Transverse colon (tissue), 4 donors: Measurements from ENCODE around the gene LPIN1. TPM values are rescaled to one million over a fixed set of nuclear protein-coding genes. Genes with fewer than 3 reads are reported as not detected.

Source experiments
- DNase-seq: peaks from one replicate; pipeline ENCODE4 v3.0.0-alpha.2; 2019
- H3K27ac ChIP-seq, 4 donors: fragments of 200-600 bp; sonication (generic); 2 replicates each; pipeline ENCODE4 v1.5.1; 2016 to 2018; ENCODE audit warnings: inconsistent platforms in 4 of 4
- H3K27me3 ChIP-seq: fragments of 200-600 bp; sonication (generic); 2 replicates; pipeline ENCODE4 v1.5.1; 2017; ENCODE audit warnings: inconsistent platforms
- H3K36me3 ChIP-seq, 4 donors: fragments of 200-600 bp; sonication (generic); 2 replicates each; pipeline ENCODE4 v1.5.1; 2017 to 2019; ENCODE audit warnings: inconsistent platforms in 4 of 4
- H3K4me1 ChIP-seq, 4 donors: fragments of 200-600 bp; sonication (generic); 2 replicates each; pipeline ENCODE4 v1.5.1; 2017 to 2020; ENCODE audit warnings: inconsistent platforms in 4 of 4
- H3K4me3 ChIP-seq, 4 donors: fragments of 200-600 bp; sonication (generic); 1 replicate in 1 of 4; 2 replicates in 3 of 4; pipeline versions ENCODE4 v1.5.1 to v1.6.1; 2017 to 2019; ENCODE audit warnings: inconsistent platforms in 4 of 4
- H3K9me3 ChIP-seq, 2 donors: fragments of 200-600 bp; sonication (generic); 2 replicates each; pipeline ENCODE4 v1.5.1; 2017 to 2019; ENCODE audit warnings: inconsistent platforms in 2 of 2
- EP300 ChIP-seq: sonication (generic); formaldehyde crosslinking; IDR thresholded peaks from one replicate; pipeline ENCODE4 v1.6.1; 2017; ENCODE audit warnings: antibody characterized with exemption, low read depth
- POLR2A ChIP-seq: fragments of 450-650 bp; IDR thresholded peaks from one replicate; pipeline ENCODE4 v1.6.1; 2016; ENCODE audit warnings: antibody characterized with exemption, mild to moderate bottlenecking, moderate library complexity
- POLR2AphosphoS5 ChIP-seq, 3 donors: sonication (generic); formaldehyde crosslinking; IDR thresholded peaks; one replicate each; pipeline ENCODE4 v1.6.1; 2016; ENCODE audit warnings: antibody characterized with exemption in 3 of 3
- WGBS, 2 donors: methylation state at CpG; one replicate each; pipeline ENCODE4 v1.1.5; 2018; ENCODE audit warnings: low coverage in 1 of 2; 5-methylcytosine and 5-hydroxymethylcytosine counted together
- in situ Hi-C, 4 donors: fragments of 200-750 bp; cut with MboI; loops; one replicate each; pipeline versions ENCODE4 v1.15.0 to v1.15.1; 2017; ENCODE audit warnings: low sequenced_read_pairs in 3 of 4, low pct_ligation_motif_present in 1 of 4, low pct_unique_long_range_greater_than_20kb in 1 of 4
- intact Hi-C: fragments of 100-400 bp; cut with DNase I; formaldehyde crosslinking; loops from one replicate; pipeline ENCODE4 v1.15.1; 2023; ENCODE audit warnings: low total_unique reads
- total RNA-seq, 4 donors: library from RNA; depleted of rRNA; stranded (reverse); fragments of >200 nt; gene quantifications; one replicate each; pipeline ENCODE4 v1.1.0, GENCODE V29; 2016
- TF ChIP-seq, protein P1 (sequence below), 5 experiments: fragments of 200-600 bp in 3 of 5; fragments of 450-650 bp in 2 of 5; sonication (generic) in 3 of 5; IDR thresholded peaks; 1 replicate in 2 of 5; 2 replicates in 3 of 5; pipeline ENCODE4 v1.5.1; 2016 to 2017; ENCODE audit warnings: antibody characterized with exemption in 5 of 5, inconsistent platforms in 3 of 5, mild to moderate bottlenecking in 2 of 5, moderate library complexity in 1 of 5

Gene LPIN1
- total RNA-seq, 4 donors from 2014 or later: 19.7 to 62.1 (median 26.6) TPM

DNA sequence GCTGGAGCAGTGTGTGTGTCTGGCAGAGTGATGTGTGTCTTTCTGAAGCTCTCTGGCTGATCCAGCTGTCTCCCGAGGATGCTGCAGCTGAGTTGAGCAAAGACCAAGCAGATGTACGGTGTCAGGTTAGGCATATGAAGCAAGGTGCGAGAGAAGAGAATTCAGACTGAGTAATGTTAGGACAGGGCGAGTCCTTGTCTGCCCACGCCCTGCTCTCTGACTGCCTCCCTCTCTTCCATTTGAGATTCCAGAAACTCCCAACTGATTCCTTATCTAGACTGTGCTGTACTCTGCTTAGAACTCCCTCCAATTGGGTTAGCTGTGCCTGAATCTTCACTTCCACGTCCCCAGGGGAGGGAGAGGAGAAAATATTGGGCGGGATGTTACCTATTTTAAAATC is 25.7 kb upstream of the LPIN1 start:
- no peaks in the 10 kb centered on the region for H3K9me3 ChIP-seq
- WGBS, 2 donors: 63 to 79% methylated on average over 2 to 7 of the region's 7 CpGs
- H3K27me3 ChIP-seq: peaks cover 17% of the 10 kb centered on the region
- peaks cover 0 to 3% (median 0%) of the 10 kb centered on the region in 4 donors for H3K4me1 ChIP-seq
- TF ChIP-seq POLR2A (no peak), EP300 (no peak), POLR2AphosphoS5 (IDR thresholded peaks at IDR 0.05) (no peak)
- TF ChIP-seq, protein P1, sequence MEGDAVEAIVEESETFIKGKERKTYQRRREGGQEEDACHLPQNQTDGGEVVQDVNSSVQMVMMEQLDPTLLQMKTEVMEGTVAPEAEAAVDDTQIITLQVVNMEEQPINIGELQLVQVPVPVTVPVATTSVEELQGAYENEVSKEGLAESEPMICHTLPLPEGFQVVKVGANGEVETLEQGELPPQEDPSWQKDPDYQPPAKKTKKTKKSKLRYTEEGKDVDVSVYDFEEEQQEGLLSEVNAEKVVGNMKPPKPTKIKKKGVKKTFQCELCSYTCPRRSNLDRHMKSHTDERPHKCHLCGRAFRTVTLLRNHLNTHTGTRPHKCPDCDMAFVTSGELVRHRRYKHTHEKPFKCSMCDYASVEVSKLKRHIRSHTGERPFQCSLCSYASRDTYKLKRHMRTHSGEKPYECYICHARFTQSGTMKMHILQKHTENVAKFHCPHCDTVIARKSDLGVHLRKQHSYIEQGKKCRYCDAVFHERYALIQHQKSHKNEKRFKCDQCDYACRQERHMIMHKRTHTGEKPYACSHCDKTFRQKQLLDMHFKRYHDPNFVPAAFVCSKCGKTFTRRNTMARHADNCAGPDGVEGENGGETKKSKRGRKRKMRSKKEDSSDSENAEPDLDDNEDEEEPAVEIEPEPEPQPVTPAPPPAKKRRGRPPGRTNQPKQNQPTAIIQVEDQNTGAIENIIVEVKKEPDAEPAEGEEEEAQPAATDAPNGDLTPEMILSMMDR (IDR thresholded peaks at IDR 0.05): no peak
- in situ Hi-C loops (no loop called here), intact Hi-C loops (no loop called here)
- H3K4me3 ChIP-seq: no peak overlapping the region
- no peak overlapping the region for H3K27ac ChIP-seq
- no peaks in the 10 kb centered on the region for H3K36me3 ChIP-seq
- DNase-seq: no peak

DNA sequence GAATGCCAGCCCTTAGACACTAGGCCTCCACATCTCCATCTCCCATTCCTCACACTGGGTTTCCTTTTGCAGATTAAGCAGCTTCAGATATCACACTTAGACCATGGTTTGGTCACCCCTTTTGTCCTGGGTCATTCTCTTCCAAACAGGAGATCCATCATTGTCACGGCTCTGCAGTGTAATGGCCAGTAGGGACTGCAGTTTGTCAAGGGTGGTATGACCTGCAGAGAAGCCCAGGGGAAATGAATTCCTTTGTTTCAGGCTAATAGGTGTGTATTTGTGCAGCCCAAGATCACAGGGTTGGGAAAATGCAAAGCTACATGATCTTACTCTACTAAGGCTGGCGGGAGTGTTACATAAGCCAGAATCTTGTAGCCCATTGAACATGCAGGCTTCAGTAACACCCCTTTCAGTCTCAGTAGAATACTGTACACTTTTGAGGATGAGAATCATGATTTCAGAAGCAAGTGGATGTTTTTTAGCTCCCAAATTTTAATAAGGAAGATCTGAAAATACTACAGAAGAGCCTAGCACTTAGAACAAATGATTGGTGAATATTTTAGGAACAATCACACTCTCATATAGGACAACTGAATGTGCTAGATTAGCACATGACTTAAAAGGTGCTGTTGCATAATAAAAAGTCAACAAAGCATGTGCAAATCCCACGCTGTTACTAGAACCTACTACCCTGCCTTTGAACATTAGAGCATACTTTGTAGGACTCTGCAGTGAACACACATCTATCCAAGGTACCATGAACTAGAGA is 24.0 kb upstream of the LPIN1 start:
- no peak for TF ChIP-seq POLR2AphosphoS5 (IDR thresholded peaks at IDR 0.05)
- no peak for TF ChIP-seq POLR2A
- TF ChIP-seq, protein P1 (IDR thresholded peaks at IDR 0.05): no peak
- no peak for TF ChIP-seq EP300
- in situ Hi-C loops (no loop called here), intact Hi-C loops (no loop called here)
- WGBS, 2 donors: 75 to 76% methylated on average over 2 to 3 of the region's 3 CpGs
- H3K27me3 ChIP-seq: peaks cover 17% of the 10 kb centered on the region
- no peak for DNase-seq
- no peak overlapping the region for H3K27ac ChIP-seq
- no peak overlapping the region for H3K4me3 ChIP-seq
- no peaks in the 10 kb centered on the region for H3K36me3 ChIP-seq
- H3K9me3 ChIP-seq: no peaks in the 10 kb centered on the region
- no peaks in the 10 kb centered on the region for H3K4me1 ChIP-seq

DNA sequence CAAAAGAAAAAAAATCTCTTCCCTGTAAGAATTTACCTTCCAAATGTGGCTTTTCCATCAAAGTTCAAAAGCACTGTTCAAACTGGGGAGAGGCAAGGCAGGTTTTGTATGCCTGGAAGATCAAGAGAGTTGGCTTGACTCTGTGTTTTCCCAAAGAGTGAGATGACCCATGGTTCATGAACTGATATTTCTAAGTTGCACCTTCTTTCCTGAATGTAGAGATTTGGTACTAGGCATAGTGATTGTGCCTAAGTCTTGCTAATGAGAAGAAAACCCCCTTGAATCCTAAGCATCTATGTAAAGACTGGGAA is 23.4 kb upstream of the LPIN1 start:
- intact Hi-C loops (no loop called here), in situ Hi-C loops (no loop called here)
- Histone ChIP-seq H3K9me3 (no peaks in the 10 kb centered on the region), H3K4me1 (no peaks in the 10 kb centered on the region), H3K4me3 (no peak overlapping the region), H3K27me3 (peaks cover 13% of the 10 kb centered on the region), H3K27ac (no peak overlapping the region), H3K36me3 (no peaks in the 10 kb centered on the region)
- TF ChIP-seq, protein P1 (IDR thresholded peaks at IDR 0.05): no peak
- TF ChIP-seq POLR2AphosphoS5 (IDR thresholded peaks at IDR 0.05): no peak
- TF ChIP-seq POLR2A: no peak
- TF ChIP-seq EP300: no peak
- DNase-seq: no peak

GRCh38 chr2:11724151-11724550 is 22.3 kb upstream of the LPIN1 start:
- Histone ChIP-seq H3K27ac (no peak overlapping the region), H3K9me3 (no peaks in the 10 kb centered on the region), H3K27me3 (peaks cover 4% of the 10 kb centered on the region), H3K4me3 (no peak overlapping the region), H3K36me3 (no peaks in the 10 kb centered on the region), H3K4me1 (no peaks in the 10 kb centered on the region)
- no peak for DNase-seq
- in situ Hi-C loops: no loop called here
- WGBS, 2 donors: 89% methylated on average over 7 of the region's 7 CpGs; no CpG with 5 or more reads in 1 of the 2 donors
- TF ChIP-seq EP300 (no peak), POLR2AphosphoS5 (IDR thresholded peaks at IDR 0.05) (no peak), POLR2A (no peak)
- TF ChIP-seq, protein P1 (IDR thresholded peaks at IDR 0.05): no peak
- intact Hi-C loops: no loop called here
